Measurements from ENCODE around the gene BTBD2. TPM values are rescaled to one million over a fixed set of nuclear protein-coding genes. Genes with fewer than 3 reads are reported as not detected.
"Not testable (repeated sequence)": the region's sequence is repeated elsewhere in the genome, so short reads cannot be mapped to it uniquely, and the experiment has no call there.

Gene BTBD2
- total and polyA plus RNA-seq, 10 of the 15 experiments (the other 5 are each of a cell fraction or from before 2014, with no cell fraction given): 0.13 to 66.2 (median 10.4) TPM

GRCh38 chr19:1989513-1990229 is 25.8 kb downstream of the BTBD2 start:
- 94% methylated on average over 40 of the region's 40 CpGs for WGBS (ENCODE audit: insufficient coverage, insufficient replicate concordance, low lambda C conversion rate, missing lambda C conversion rate)
- POLR2A ChIA-PET: no interaction called here

GRCh38 chr19:1988464-1988863 is 27.1 kb downstream of the BTBD2 start:
- FAIRE-seq; H2AFZ ChIP-seq (ENCODE audit: control insufficient read depth, low read depth, low read length); H3K79me2 ChIP-seq (ENCODE audit: control insufficient read depth, insufficient read depth, low read length); POLR2A ChIA-PET; ATAC-seq; intact Hi-C loops (cut with micrococcal nuclease; ENCODE audit: unreplicated experiment); CTCF ChIA-PET; DNase-seq (ENCODE audit: low read depth, low spot score); H3K4me1 ChIP-seq (ENCODE audit: control insufficient read depth, insufficient read depth, low read length); H3K4me2 ChIP-seq (ENCODE audit: control insufficient read depth, insufficient read depth); H3K27me3 ChIP-seq (replicated peaks in 1 of 2; ENCODE audit: control insufficient read depth in 2 of 2, insufficient read depth in 2 of 2, low read length in 1 of 2); H3K36me3 ChIP-seq (ENCODE audit: control insufficient read depth in 2 of 2, insufficient read depth in 2 of 2, low read length in 1 of 2); BruUV-seq (replicated peaks); RAD21 ChIA-PET (ENCODE audit: unreplicated experiment); H3K27ac ChIP-seq (ENCODE audit: control insufficient read depth, insufficient read depth); H3K9ac ChIP-seq (ENCODE audit: control insufficient read depth, insufficient read depth, low read length); in situ Hi-C loops (cut with MboI); H4K20me1 ChIP-seq (ENCODE audit: control insufficient read depth, insufficient read depth); SMC1A ChIA-PET (ENCODE audit: uncharacterized antibody, unreplicated experiment); H3K9me3 ChIP-seq (replicated peaks; ENCODE audit: control insufficient read depth, insufficient read depth, low read length); H3K4me3 ChIP-seq: not testable (repeated sequence)
- WGBS (ENCODE audit: insufficient coverage, insufficient replicate concordance, low lambda C conversion rate, missing lambda C conversion rate): 96% methylated on average over 10 of the region's 10 CpGs

More at GRCh38 chr19:1989513-1990229, 25.8 kb downstream of the BTBD2 start:
- Histone ChIP-seq H3K4me3 (no peak overlapping the region), H3K9me3 (replicated peaks; ENCODE audit: control insufficient read depth, insufficient read depth, low read length) (no peaks in the 10 kb centered on the region), H3K27me3 (replicated peaks in 1 of 2; ENCODE audit: control insufficient read depth in 2 of 2, insufficient read depth in 2 of 2, low read length in 1 of 2) (no peaks in the 10 kb centered on the region), H3K4me1 (ENCODE audit: control insufficient read depth, insufficient read depth, low read length) (no peaks in the 10 kb centered on the region), H3K36me3 (ENCODE audit: control insufficient read depth in 2 of 2, insufficient read depth in 2 of 2, low read length in 1 of 2) (peaks cover 0 to 6% of the 10 kb centered on the region in 2 experiments; a peak in 3 of 4 replicates), H2AFZ (ENCODE audit: control insufficient read depth, low read depth, low read length) (no peak overlapping the region), H3K9ac (ENCODE audit: control insufficient read depth, insufficient read depth, low read length) (no peak overlapping the region), H4K20me1 (ENCODE audit: control insufficient read depth, insufficient read depth) (no peaks in the 10 kb centered on the region), H3K27ac (ENCODE audit: control insufficient read depth, insufficient read depth) (no peak overlapping the region), H3K79me2 (ENCODE audit: control insufficient read depth, insufficient read depth, low read length) (no peaks in the 10 kb centered on the region), H3K4me2 (ENCODE audit: control insufficient read depth, insufficient read depth) (no peak overlapping the region)
- in situ Hi-C loops (cut with MboI): no loop called here
- FAIRE-seq (no peak), DNase-seq (ENCODE audit: low read depth, low spot score) (no peak), ATAC-seq (no peak)
- SMC1A ChIA-PET (ENCODE audit: uncharacterized antibody, unreplicated experiment): no interaction called here
- CTCF ChIA-PET: no interaction called here
- TF ChIP-seq, protein P1, sequence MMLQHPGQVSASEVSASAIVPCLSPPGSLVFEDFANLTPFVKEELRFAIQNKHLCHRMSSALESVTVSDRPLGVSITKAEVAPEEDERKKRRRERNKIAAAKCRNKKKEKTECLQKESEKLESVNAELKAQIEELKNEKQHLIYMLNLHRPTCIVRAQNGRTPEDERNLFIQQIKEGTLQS (IDR thresholded peaks at IDR 0.05; ENCODE audit: borderline replicate concordance, extremely low read depth, low read depth, low read length): no peak
- peak; percentile 54; the same call in 1 of the 2 replicates for TF ChIP-seq POLR2AphosphoS2 (IDR thresholded peaks at IDR 0.05; ENCODE audit: low read depth, low read length)
- intact Hi-C loops (cut with micrococcal nuclease; ENCODE audit: unreplicated experiment): no loop called here
- RAD21 ChIA-PET (ENCODE audit: unreplicated experiment): no interaction called here
- BruUV-seq (replicated peaks): no TSS peak
